ENCODE measurements around the gene RCAN2.

RCAN2 gene

GRCh38 chr6:46243754-46244153, 247.5 kb downstream of the RCAN2 start:
- Histone ChIP-seq H3K4me3 (ENCODE audit: severe bottlenecking) (no peak overlapping the region), H3K27me3 (ENCODE audit: insufficient read depth, poor library complexity, severe bottlenecking) (peaks cover 3% of the 10 kb centered on the region), H3K4me1 (ENCODE audit: insufficient read depth, poor library complexity, severe bottlenecking) (no peaks in the 10 kb centered on the region), H3K9me3 (ENCODE audit: severe bottlenecking) (no peaks in the 10 kb centered on the region), H3K27ac (ENCODE audit: poor library complexity, severe bottlenecking) (no peak overlapping the region), H3K36me3 (ENCODE audit: low read depth) (no peaks in the 10 kb centered on the region)
- DNase-seq (ENCODE audit: low spot score) (no peak), ATAC-seq (ENCODE audit: low read depth) (no peak)
- TF ChIP-seq CTCF (IDR thresholded peaks at IDR 0.05; ENCODE audit: poor library complexity, severe bottlenecking): no peak

- H3K27me3 ChIP-seq (ENCODE audit: insufficient read depth, poor library complexity, severe bottlenecking): peaks cover 3% of the 10 kb centered on the region
- no peaks in the 10 kb centered on the region for H3K36me3 ChIP-seq (ENCODE audit: low read depth)
- ATAC-seq (ENCODE audit: low read depth): no peak
- TF ChIP-seq CTCF (IDR thresholded peaks at IDR 0.05; ENCODE audit: poor library complexity, severe bottlenecking): no peak
- H3K27ac ChIP-seq (ENCODE audit: poor library complexity, severe bottlenecking): no peak overlapping the region
- H3K4me1 ChIP-seq (ENCODE audit: insufficient read depth, poor library complexity, severe bottlenecking): no peaks in the 10 kb centered on the region
- H3K4me3 ChIP-seq (ENCODE audit: severe bottlenecking): no peak overlapping the region
- no peaks in the 10 kb centered on the region for H3K9me3 ChIP-seq (ENCODE audit: severe bottlenecking)
- no peak for DNase-seq (ENCODE audit: low spot score)
These were observed 248.3 kb downstream of the RCAN2 start for GRCh38 chr6:46242921-46243320.

- H3K27ac ChIP-seq (ENCODE audit: poor library complexity, severe bottlenecking): no peak overlapping the region
- H3K27me3 ChIP-seq (ENCODE audit: insufficient read depth, poor library complexity, severe bottlenecking): peaks cover 13% of the 10 kb centered on the region
- no peak for ATAC-seq (ENCODE audit: low read depth)
These were observed 250.2 kb downstream of the RCAN2 start for GRCh38 chr6:46240866-46241565.

GRCh38 chr6:46236752-46237151, 254.5 kb downstream of the RCAN2 start:
- H3K27ac ChIP-seq (ENCODE audit: poor library complexity, severe bottlenecking): no peak overlapping the region
- H3K4me1 ChIP-seq (ENCODE audit: insufficient read depth, poor library complexity, severe bottlenecking): no peaks in the 10 kb centered on the region
- no peak for ATAC-seq (ENCODE audit: low read depth)
- H3K27me3 ChIP-seq (ENCODE audit: insufficient read depth, poor library complexity, severe bottlenecking): peaks cover 13% of the 10 kb centered on the region
- no peak overlapping the region for H3K4me3 ChIP-seq (ENCODE audit: severe bottlenecking)
- no peak for DNase-seq (ENCODE audit: low spot score)
- TF ChIP-seq CTCF (IDR thresholded peaks at IDR 0.05; ENCODE audit: poor library complexity, severe bottlenecking): no peak
- no peaks in the 10 kb centered on the region for H3K9me3 ChIP-seq (ENCODE audit: severe bottlenecking)
- H3K36me3 ChIP-seq (ENCODE audit: low read depth): no peaks in the 10 kb centered on the region

More at GRCh38 chr6:46240866-46241565, 250.2 kb downstream of the RCAN2 start:
- no peak for TF ChIP-seq CTCF (IDR thresholded peaks at IDR 0.05; ENCODE audit: poor library complexity, severe bottlenecking)
- H3K4me1 ChIP-seq (ENCODE audit: insufficient read depth, poor library complexity, severe bottlenecking): no peaks in the 10 kb centered on the region
- H3K36me3 ChIP-seq (ENCODE audit: low read depth): no peaks in the 10 kb centered on the region
- H3K9me3 ChIP-seq (ENCODE audit: severe bottlenecking): no peaks in the 10 kb centered on the region
- no peak overlapping the region for H3K4me3 ChIP-seq (ENCODE audit: severe bottlenecking)
- DNase-seq (ENCODE audit: low spot score): no peak

- H3K36me3 ChIP-seq (ENCODE audit: low read depth): no peaks in the 10 kb centered on the region
- H3K9me3 ChIP-seq (ENCODE audit: severe bottlenecking): no peaks in the 10 kb centered on the region
- no peaks in the 10 kb centered on the region for H3K4me1 ChIP-seq (ENCODE audit: insufficient read depth, poor library complexity, severe bottlenecking)
- no peak for ATAC-seq (ENCODE audit: low read depth)
- H3K4me3 ChIP-seq (ENCODE audit: severe bottlenecking): no peak overlapping the region
- no peak for DNase-seq (ENCODE audit: low spot score)
- H3K27me3 ChIP-seq (ENCODE audit: insufficient read depth, poor library complexity, severe bottlenecking): peaks cover 9% of the 10 kb centered on the region
- TF ChIP-seq CTCF (IDR thresholded peaks at IDR 0.05; ENCODE audit: poor library complexity, severe bottlenecking): no peak
- H3K27ac ChIP-seq (ENCODE audit: poor library complexity, severe bottlenecking): no peak overlapping the region
These were observed 256.0 kb downstream of the RCAN2 start for GRCh38 chr6:46235242-46235641.

Measured in RWPE2 (cell line).